Stimulated activated CD4-positive, alpha-beta T cell treated with anti-CD3 and anti-CD28 coated beads, Interleukin-15, amount 100 ng/mL, for 24 hours (primary cell): ENCODE results near the gene ATXN10.

ENCODE experiments used
- DNase-seq: peaks from one replicate; pipeline ENCODE4 v3.0.0-alpha.2; 2020

The ATXN10 gene

GRCh38 chr22:45882881-45883810 is 211.5 kb downstream of the ATXN10 start:
- no peak for DNase-seq

- DNase-seq, result no peak
Observed at GRCh38 chr22:45883811-45884170, 212.2 kb downstream of the ATXN10 start.

GRCh38 chr22:45884201-45885062 is 212.8 kb downstream of the ATXN10 start:
- no peak for DNase-seq

- no peak for DNase-seq
Observed at GRCh38 chr22:45885171-45885840, 213.7 kb downstream of the ATXN10 start.

- DNase-seq, result no peak
Observed at GRCh38 chr22:45885941-45886395, 214.3 kb downstream of the ATXN10 start.

GRCh38 chr22:45886540-45886939 is 214.9 kb downstream of the ATXN10 start:
- no peak for DNase-seq

GRCh38 chr22:45887202-45888131 is 215.8 kb downstream of the ATXN10 start:
- no peak for DNase-seq

- DNase-seq, result no peak
Observed at GRCh38 chr22:45888221-45889092, 216.8 kb downstream of the ATXN10 start.

GRCh38 chr22:45889093-45889538 is 217.5 kb downstream of the ATXN10 start:
- no peak for DNase-seq

- no peak for DNase-seq
Observed at GRCh38 chr22:45889539-45890350, 218.1 kb downstream of the ATXN10 start.

GRCh38 chr22:45890351-45890635 is 218.7 kb downstream of the ATXN10 start:
- no peak for DNase-seq

GRCh38 chr22:45891021-45891421 is 219.4 kb downstream of the ATXN10 start:
- no peak for DNase-seq

GRCh38 chr22:45891471-45891995 is 219.9 kb downstream of the ATXN10 start:
- DNase-seq, result no peak

- no peak for DNase-seq
Observed at GRCh38 chr22:45891996-45892621, 220.5 kb downstream of the ATXN10 start.

GRCh38 chr22:45892681-45893461 is 221.2 kb downstream of the ATXN10 start:
- no peak for DNase-seq

- no peak for DNase-seq
Observed at GRCh38 chr22:45893516-45893915, 221.9 kb downstream of the ATXN10 start.
